Measurements from ENCODE around the gene COL6A1.

The COL6A1 gene

GRCh38 chr21:45980697-45981096 lies 873 bp upstream of the COL6A1 start:
- no peak overlapping the region for H3K4me2 ChIP-seq (ENCODE audit: low read length)
- H3F3A ChIP-seq (ENCODE audit: control insufficient read depth, insufficient read depth): peaks cover 9% of the 10 kb centered on the region
- no peak overlapping the region for H3K27ac ChIP-seq (ENCODE audit: low read depth, low read length)
- TF ChIP-seq CTCF (IDR thresholded peaks at IDR 0.05; ENCODE audit: low read depth, low read length, poor library complexity, severe bottlenecking) (no peak), EZH2phosphoT487 (IDR thresholded peaks at IDR 0.05; ENCODE audit: borderline replicate concordance, low read length) (no peak)
- no peaks in the 10 kb centered on the region for H3K4me1 ChIP-seq (ENCODE audit: control insufficient read depth, low read length)
- no peaks in the 10 kb centered on the region for H3K9me2 ChIP-seq (replicated peaks; ENCODE audit: control insufficient read depth, low read length)
- H3K27me3 ChIP-seq (ENCODE audit: control insufficient read depth, low read length): no peaks in the 10 kb centered on the region
- H3K4me3 ChIP-seq (ENCODE audit: low read length): no peak overlapping the region
- peaks cover 13% of the 10 kb centered on the region; the same call in 1 of the 2 replicates for H3K9me3 ChIP-seq (ENCODE audit: control insufficient read depth, insufficient read depth, low read length)
- H4K20me1 ChIP-seq (ENCODE audit: control insufficient read depth, insufficient read depth, low read depth, low read length): no peaks in the 10 kb centered on the region
- H3K79me2 ChIP-seq (ENCODE audit: control insufficient read depth, low read length): no peaks in the 10 kb centered on the region
- H3K36me3 ChIP-seq (ENCODE audit: control insufficient read depth, low read length): no peaks in the 10 kb centered on the region

- Histone ChIP-seq H3K9me3 (ENCODE audit: control insufficient read depth, insufficient read depth, low read length) (peaks cover 23% of the 10 kb centered on the region; the same call in 1 of the 2 replicates), H3K9me2 (replicated peaks; ENCODE audit: control insufficient read depth, low read length) (no peaks in the 10 kb centered on the region), H3K79me2 (ENCODE audit: control insufficient read depth, low read length) (no peaks in the 10 kb centered on the region), H3F3A (ENCODE audit: control insufficient read depth, insufficient read depth) (peaks cover 9% of the 10 kb centered on the region), H3K27me3 (ENCODE audit: control insufficient read depth, low read length) (no peaks in the 10 kb centered on the region), H3K4me3 (ENCODE audit: low read length) (no peak overlapping the region), H3K27ac (ENCODE audit: low read depth, low read length) (no peak overlapping the region), H4K20me1 (ENCODE audit: control insufficient read depth, insufficient read depth, low read depth, low read length) (no peaks in the 10 kb centered on the region), H3K4me2 (ENCODE audit: low read length) (no peak overlapping the region), H3K4me1 (ENCODE audit: control insufficient read depth, low read length) (no peaks in the 10 kb centered on the region), H3K36me3 (ENCODE audit: control insufficient read depth, low read length) (no peaks in the 10 kb centered on the region)
- TF ChIP-seq CTCF (IDR thresholded peaks at IDR 0.05; ENCODE audit: low read depth, low read length, poor library complexity, severe bottlenecking) (no peak), EZH2phosphoT487 (IDR thresholded peaks at IDR 0.05; ENCODE audit: borderline replicate concordance, low read length) (no peak)
These were observed 655 bp downstream of the COL6A1 start for GRCh38 chr21:45982092-45982757.

- TF ChIP-seq CTCF (IDR thresholded peaks at IDR 0.05; ENCODE audit: low read depth, low read length, poor library complexity, severe bottlenecking) (no peak), EZH2phosphoT487 (IDR thresholded peaks at IDR 0.05; ENCODE audit: borderline replicate concordance, low read length) (no peak)
- Histone ChIP-seq H3K9me2 (replicated peaks; ENCODE audit: control insufficient read depth, low read length) (no peaks in the 10 kb centered on the region), H3K27me3 (ENCODE audit: control insufficient read depth, low read length) (no peaks in the 10 kb centered on the region), H3K27ac (ENCODE audit: low read depth, low read length) (no peak overlapping the region), H3K4me1 (ENCODE audit: control insufficient read depth, low read length) (no peaks in the 10 kb centered on the region), H4K20me1 (ENCODE audit: control insufficient read depth, insufficient read depth, low read depth, low read length) (no peaks in the 10 kb centered on the region), H3F3A (ENCODE audit: control insufficient read depth, insufficient read depth) (peaks cover 9% of the 10 kb centered on the region), H3K9me3 (ENCODE audit: control insufficient read depth, insufficient read depth, low read length) (peaks cover 25% of the 10 kb centered on the region; the same call in 1 of the 2 replicates), H3K4me2 (ENCODE audit: low read length) (no peak overlapping the region), H3K79me2 (ENCODE audit: control insufficient read depth, low read length) (no peaks in the 10 kb centered on the region), H3K4me3 (ENCODE audit: low read length) (no peak overlapping the region), H3K36me3 (ENCODE audit: control insufficient read depth, low read length) (no peaks in the 10 kb centered on the region)
These were observed 1.4 kb downstream of the COL6A1 start for GRCh38 chr21:45982758-45983648.

Measured in DOHH2 (cell line).